Kidney (tissue), 14 donors: ENCODE data around the gene ADAMTS15. TPM values are rescaled to one million over a fixed set of nuclear protein-coding genes. Genes with fewer than 3 reads are reported as not detected.

Experiments used
- DNase-seq, 5 donors: peaks; one replicate each; pipeline ENCODE4 v3.0.0-alpha.2; 2013 to 2020
- FAIRE-seq: peaks from 2 replicates; lab custom pipeline; 2012; peaks lifted over from hg19 to GRCh38; lab: Jason Lieb, UNC
- H3K27ac ChIP-seq, 2 donors: one replicate each; pipeline ENCODE4 v1.7.0; 2013; ENCODE audit warnings: low read depth in 2 of 2, low read length in 2 of 2, inconsistent platforms in 1 of 2
- H3K27me3 ChIP-seq: one replicate; pipeline ENCODE4 v1.7.1; 2013; ENCODE audit warnings: low read length, inconsistent platforms; ENCODE audit not compliant: control insufficient read depth, insufficient read depth
- H3K36me3 ChIP-seq, 3 donors: one replicate each; pipeline versions ENCODE4 v1.7.0 to v1.7.1; 2013; ENCODE audit warnings: low read length in 3 of 3, control low read depth in 1 of 3, inconsistent platforms in 1 of 3; ENCODE audit not compliant: insufficient read depth in 3 of 3, control insufficient read depth in 2 of 3
- H3K4me1 ChIP-seq, 3 donors: one replicate each; pipeline versions ENCODE4 v1.7.0 to v1.7.1; 2013; ENCODE audit warnings: low read length in 3 of 3, inconsistent platforms in 1 of 3, low read depth in 1 of 3; ENCODE audit not compliant: control insufficient read depth in 2 of 3, insufficient read depth in 2 of 3
- H3K4me3 ChIP-seq, 3 donors: one replicate each; pipeline versions ENCODE4 v1.7.0 to v1.8.1; 2013; ENCODE audit warnings: low read length in 3 of 3, control low read depth in 1 of 3, inconsistent platforms in 1 of 3
- H3K9ac ChIP-seq, 3 donors: one replicate each; pipeline versions ENCODE4 v1.7.0 to v1.7.1; 2013; ENCODE audit warnings: low read length in 3 of 3, control low read depth in 1 of 3, inconsistent platforms in 1 of 3
- H3K9me3 ChIP-seq, 3 donors: one replicate each; pipeline versions ENCODE4 v1.7.0 to v1.7.1; 2013; ENCODE audit warnings: low read length in 3 of 3, control low read depth in 1 of 3, inconsistent platforms in 1 of 3; ENCODE audit not compliant: control insufficient read depth in 2 of 3, insufficient read depth in 1 of 3
- intact Hi-C: fragments of 100-400 bp; cut with DNase I; formaldehyde crosslinking; loops from one replicate; pipeline ENCODE4 v1.11.1; 2022
- polyA plus RNA-seq: library from polyadenylated mRNA; stranded (reverse); fragments of 350-450 nt; fragmentation: Illumina TruSeq; extraction: RNeasy Lipid Tissue Mini Kit (QIAGEN cat#74804); gene quantifications from one replicate; pipeline ENCODE4 v1.2.3, GENCODE V29; 2014; ENCODE audit warnings: low read depth, low replicate concordance; ENCODE audit not compliant: insufficient read depth
- total RNA-seq: library from RNA; stranded (reverse); fragmentation: NEBNext Ultra II Directional; extraction: Animal tissue kit (Norgen Biotek cat#: 25700); gene quantifications from one replicate; pipeline ENCODE4 v1.2.1, GENCODE V29; 2021
- TF ChIP-seq, protein P1 (sequence below): IDR thresholded peaks from 3 replicates; pipeline ENCODE4 v1.5.1; 2012; ENCODE audit warnings: mild to moderate bottlenecking, moderate library complexity, borderline replicate concordance; ENCODE audit not compliant: insufficient read depth; ENCODE audit errors: extremely low read depth
- donor health status: control.
- donor health status: control.
- donor health status: control.
- donor health status: control.
- donor health status: control.
- donor health status: DM: yes; HTN: yes; CAD: no.
- donor health status: Normal renal cell carcinoma (clear cell type).

The ADAMTS15 gene
- total and polyA plus RNA-seq, 2 donors from 2014 or later, result 3.6 to 6.2 TPM

DNA sequence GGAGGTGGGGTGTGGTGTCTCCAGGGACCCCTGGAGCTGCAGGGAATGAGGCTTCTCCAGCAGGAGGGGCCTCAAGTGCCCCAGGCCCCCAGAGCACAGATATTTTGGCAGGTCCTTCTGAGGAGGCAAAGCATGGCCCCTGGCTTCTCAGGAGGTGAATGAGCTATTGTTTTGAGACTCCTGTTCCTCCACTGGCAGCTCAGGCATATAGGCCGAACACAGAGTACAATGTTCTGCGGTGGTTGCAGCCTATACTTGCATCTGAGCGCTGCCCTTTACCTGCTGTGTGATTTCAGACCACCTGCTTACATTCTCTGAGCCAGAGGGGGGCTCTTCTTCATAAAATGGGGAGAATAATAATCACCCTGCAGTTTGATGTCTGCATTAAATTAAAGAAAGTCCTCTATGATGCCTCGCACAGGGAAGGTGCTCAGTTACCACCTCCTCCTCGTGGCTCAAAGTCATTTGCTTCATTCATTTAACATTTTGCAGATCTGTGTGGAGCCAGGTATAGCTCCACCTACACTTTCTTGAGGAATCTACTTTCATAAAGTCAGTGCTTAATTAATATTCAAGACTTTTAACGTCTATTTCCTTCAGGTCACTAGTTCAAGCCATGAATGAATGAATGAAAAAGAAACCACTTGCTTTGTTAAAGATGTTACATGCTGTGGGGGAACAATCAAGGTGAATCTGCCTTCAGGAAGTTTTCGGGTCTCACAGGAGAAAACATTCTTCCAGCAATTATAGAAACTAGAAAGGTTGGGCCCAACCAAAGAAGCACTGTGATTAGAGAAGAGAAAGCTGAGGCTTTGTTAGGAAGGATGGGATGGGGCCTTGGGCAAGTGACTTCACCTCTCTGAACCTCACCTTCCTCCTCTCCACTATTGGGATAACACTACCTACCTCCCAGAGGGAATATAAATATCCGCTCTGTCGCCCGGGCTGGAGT is 68.4 kb downstream of the ADAMTS15 start:
- Histone ChIP-seq H3K36me3 (no peaks in the 10 kb centered on the region), H3K4me1 (peaks cover 0 to 2% (median 0%) of the 10 kb centered on the region in 3 donors), H3K27ac (no peak overlapping the region), H3K27me3 (no peaks in the 10 kb centered on the region), H3K4me3 (no peak overlapping the region), H3K9ac (no peak overlapping the region), H3K9me3 (no peaks in the 10 kb centered on the region)
- DNase-seq, result no peak
- intact Hi-C loops, result no loop called here
- TF ChIP-seq, protein P1, sequence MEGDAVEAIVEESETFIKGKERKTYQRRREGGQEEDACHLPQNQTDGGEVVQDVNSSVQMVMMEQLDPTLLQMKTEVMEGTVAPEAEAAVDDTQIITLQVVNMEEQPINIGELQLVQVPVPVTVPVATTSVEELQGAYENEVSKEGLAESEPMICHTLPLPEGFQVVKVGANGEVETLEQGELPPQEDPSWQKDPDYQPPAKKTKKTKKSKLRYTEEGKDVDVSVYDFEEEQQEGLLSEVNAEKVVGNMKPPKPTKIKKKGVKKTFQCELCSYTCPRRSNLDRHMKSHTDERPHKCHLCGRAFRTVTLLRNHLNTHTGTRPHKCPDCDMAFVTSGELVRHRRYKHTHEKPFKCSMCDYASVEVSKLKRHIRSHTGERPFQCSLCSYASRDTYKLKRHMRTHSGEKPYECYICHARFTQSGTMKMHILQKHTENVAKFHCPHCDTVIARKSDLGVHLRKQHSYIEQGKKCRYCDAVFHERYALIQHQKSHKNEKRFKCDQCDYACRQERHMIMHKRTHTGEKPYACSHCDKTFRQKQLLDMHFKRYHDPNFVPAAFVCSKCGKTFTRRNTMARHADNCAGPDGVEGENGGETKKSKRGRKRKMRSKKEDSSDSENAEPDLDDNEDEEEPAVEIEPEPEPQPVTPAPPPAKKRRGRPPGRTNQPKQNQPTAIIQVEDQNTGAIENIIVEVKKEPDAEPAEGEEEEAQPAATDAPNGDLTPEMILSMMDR, result no peak
- no peak for FAIRE-seq

DNA sequence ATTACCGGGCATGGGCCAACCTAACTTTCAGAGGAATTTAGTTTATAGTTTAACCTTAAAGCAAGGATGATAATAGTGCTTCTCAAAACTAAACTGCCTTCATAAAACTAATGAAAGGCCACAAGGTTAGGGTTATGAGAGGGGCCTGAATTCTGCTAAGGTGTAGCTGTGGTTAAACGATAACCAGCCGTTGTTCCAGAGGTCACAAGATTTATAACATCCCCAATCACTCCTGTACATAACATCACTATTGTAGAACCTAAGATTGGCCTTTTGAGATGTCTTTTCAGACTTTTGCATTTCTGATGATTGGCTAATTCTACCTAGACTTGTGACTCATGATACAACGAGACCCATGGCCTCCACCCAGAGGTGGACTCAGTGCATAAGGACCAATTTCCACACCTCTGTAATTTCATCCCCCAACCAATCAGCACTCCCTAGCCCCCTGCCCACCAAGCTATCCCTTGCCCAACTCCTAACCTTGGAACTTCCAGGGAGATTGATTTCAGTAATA is 69.8 kb downstream of the ADAMTS15 start:
- TF ChIP-seq, protein P1, result no peak
- Histone ChIP-seq H3K27me3 (no peaks in the 10 kb centered on the region), H3K36me3 (no peaks in the 10 kb centered on the region), H3K4me1 (peaks cover 0 to 4% (median 0%) of the 10 kb centered on the region in 3 donors), H3K9ac (no peak overlapping the region), H3K9me3 (no peaks in the 10 kb centered on the region), H3K27ac (no peak overlapping the region), H3K4me3 (no peak overlapping the region)
- intact Hi-C loops, result no loop called here
- FAIRE-seq (no peak), DNase-seq (no peak)

DNA sequence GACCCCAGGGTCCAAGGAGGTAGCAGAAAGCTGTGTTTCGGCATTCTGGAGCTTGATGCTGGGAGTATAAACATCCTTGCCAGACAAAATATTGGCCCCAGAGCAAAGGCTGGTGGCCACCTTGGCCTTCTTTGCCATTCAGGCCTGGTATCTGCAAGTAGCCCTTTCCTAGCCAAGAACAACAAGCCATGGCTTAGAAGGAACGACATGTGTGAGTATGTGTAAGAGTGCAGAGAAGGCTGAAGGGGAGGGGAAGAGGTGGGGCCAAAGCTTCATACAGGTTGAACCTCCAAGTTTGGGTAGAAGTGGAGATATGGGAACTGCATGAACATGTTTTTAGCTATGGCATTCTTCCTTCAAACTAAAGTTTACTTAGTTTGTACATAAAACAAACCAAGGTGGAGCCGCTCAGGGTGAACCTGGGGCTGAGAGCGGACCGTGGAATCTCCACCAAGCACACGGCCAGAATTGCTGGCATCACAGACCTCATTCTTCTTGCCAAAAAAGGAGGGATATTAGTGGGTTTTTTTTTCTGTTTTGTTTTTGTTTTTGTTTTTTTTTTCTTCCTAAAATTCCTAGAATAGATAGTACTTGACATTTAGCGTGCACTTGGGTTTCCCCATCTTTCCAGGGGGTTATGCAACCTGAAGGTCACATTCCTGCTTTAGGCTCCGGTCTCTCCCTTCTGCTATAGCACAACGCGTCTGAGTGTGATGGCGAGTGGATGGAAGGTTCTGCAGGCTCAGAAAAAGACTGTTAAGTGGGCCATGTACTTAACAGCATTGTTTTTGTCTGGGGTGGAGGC is 70.9 kb downstream of the ADAMTS15 start:
- Histone ChIP-seq H3K4me3 (no peak overlapping the region), H3K9me3 (no peaks in the 10 kb centered on the region), H3K36me3 (no peaks in the 10 kb centered on the region), H3K9ac (no peak overlapping the region), H3K27me3 (no peaks in the 10 kb centered on the region), H3K27ac (no peak overlapping the region), H3K4me1 (peaks cover 0 to 4% (median 0%) of the 10 kb centered on the region in 3 donors)
- DNase-seq, result no peak
- TF ChIP-seq, protein P1, result no peak
- no peak for FAIRE-seq
- intact Hi-C loops, result no loop called here
